ENCODE results near the gene MAN1A1.

DNA sequence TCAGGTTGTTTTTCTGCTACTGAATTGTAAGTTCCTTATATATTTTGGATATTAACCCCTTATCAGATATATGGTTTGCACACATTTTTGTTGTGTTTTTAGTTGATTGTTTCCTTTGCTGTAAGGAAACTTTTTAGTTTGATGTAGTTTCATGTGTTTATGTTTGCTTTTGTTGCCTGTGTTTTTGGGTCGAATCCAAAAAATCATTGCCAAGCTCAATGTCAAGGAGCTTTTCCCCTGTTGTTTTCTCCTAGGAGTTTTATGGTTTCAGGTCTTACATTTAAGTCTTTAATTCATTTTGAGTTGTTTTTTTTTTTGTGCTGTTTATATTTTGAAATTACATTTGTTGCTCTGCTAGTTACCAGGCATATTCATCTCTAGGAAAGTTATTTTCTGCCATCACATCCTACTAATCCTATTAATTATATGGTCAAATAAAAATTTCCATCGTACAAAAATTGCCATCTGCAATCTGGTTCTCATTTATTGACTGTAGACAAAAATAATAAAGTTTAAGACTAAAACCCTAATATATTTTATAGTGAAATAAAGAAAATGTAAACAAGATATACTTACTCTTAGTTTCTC is 167.3 kb downstream of the MAN1A1 start:
- TF ChIP-seq, protein P1, sequence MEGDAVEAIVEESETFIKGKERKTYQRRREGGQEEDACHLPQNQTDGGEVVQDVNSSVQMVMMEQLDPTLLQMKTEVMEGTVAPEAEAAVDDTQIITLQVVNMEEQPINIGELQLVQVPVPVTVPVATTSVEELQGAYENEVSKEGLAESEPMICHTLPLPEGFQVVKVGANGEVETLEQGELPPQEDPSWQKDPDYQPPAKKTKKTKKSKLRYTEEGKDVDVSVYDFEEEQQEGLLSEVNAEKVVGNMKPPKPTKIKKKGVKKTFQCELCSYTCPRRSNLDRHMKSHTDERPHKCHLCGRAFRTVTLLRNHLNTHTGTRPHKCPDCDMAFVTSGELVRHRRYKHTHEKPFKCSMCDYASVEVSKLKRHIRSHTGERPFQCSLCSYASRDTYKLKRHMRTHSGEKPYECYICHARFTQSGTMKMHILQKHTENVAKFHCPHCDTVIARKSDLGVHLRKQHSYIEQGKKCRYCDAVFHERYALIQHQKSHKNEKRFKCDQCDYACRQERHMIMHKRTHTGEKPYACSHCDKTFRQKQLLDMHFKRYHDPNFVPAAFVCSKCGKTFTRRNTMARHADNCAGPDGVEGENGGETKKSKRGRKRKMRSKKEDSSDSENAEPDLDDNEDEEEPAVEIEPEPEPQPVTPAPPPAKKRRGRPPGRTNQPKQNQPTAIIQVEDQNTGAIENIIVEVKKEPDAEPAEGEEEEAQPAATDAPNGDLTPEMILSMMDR (IDR thresholded peaks at IDR 0.05) = no peak
- no peak for TF ChIP-seq POLR2AphosphoS5 (IDR thresholded peaks at IDR 0.05)
- no peak for TF ChIP-seq POLR2A (IDR thresholded peaks at IDR 0.05)
- TF ChIP-seq EP300 (IDR thresholded peaks at IDR 0.05; ENCODE audit: low read depth) = no peak

Measured in transverse colon (tissue), 4 donors.